GM19023 (cell line): ENCODE data around the gene OPRD1.
"Not testable (repeated sequence)": the region's sequence is repeated elsewhere in the genome, so short reads cannot be mapped to it uniquely, and the experiment has no call there.

Source experiments
- ATAC-seq: cut with Tn5 transposase; IDR thresholded peaks from one replicate; pipeline ENCODE4 v1.9.1; 2021; ENCODE audit warnings: mild to moderate bottlenecking, moderate library complexity; ENCODE audit not compliant: unreplicated experiment

OPRD1 gene

GRCh38 chr1:28840928-28841544 lies 29.1 kb downstream of the OPRD1 start:
- no peak for ATAC-seq

DNA sequence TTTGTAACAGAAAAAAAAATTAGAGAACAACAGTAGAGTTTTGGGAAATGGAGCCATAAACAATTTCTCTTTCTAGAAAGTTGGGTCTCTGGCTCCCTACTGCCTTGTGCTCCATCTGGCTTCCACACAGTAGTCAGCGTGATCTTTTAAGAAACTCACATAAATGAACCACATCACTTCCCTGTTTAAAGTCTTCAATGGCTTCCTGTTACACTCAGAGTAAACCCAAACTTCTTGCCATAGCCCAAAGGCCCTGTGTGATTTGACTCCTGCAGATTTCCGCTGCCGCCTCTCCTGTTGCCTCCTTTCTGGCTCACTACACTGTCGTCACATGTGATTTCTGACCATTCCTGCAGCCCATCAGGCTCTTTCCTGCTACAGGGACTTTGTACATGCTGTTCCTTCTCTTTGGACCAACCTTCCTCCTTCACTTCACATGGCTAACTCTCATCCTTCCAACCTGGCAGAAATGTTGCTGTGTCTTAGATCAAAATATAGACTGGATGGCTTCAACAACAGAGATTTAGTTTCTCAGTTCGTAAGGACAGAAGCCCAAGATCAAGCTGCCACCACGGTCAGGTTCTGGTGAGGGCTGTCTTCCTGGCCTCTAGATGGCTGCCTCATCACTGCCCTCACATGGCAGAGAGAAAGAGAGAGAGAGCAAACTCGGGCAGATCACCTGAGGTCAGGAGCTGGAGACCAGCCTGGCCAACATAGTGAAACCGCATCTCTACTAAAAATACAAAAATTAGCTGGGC lies 34.0 kb downstream of the OPRD1 start:
- no peak for ATAC-seq

DNA sequence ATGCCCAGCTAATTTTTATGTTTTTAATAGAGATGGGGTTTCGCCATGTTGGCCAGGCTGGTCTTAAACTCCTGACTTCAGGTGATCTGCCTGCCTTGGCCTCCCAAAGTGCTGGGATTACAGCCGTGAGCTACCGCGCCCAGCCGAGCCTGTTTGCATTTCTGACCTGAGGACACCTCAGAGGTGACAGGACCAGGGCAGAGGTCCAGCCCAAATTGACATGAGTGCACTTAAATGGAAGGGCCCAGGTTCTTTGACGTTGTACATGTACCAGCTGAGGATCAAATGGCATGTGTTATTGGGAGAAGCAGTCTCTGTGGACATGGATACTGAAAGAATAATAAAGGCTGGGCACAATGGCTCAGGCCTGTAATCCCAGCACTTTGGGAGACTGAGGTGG lies 35.2 kb downstream of the OPRD1 start:
- ATAC-seq: not testable (repeated sequence)

- ATAC-seq: no peak
Measured at GRCh38 chr1:28848416-28848815, 36.4 kb downstream of the OPRD1 start.

GRCh38 chr1:28853093-28853742 lies 41.2 kb downstream of the OPRD1 start:
- ATAC-seq: no peak

- ATAC-seq: not testable (repeated sequence)
Measured at GRCh38 chr1:28854406-28854805, 42.4 kb downstream of the OPRD1 start.

DNA sequence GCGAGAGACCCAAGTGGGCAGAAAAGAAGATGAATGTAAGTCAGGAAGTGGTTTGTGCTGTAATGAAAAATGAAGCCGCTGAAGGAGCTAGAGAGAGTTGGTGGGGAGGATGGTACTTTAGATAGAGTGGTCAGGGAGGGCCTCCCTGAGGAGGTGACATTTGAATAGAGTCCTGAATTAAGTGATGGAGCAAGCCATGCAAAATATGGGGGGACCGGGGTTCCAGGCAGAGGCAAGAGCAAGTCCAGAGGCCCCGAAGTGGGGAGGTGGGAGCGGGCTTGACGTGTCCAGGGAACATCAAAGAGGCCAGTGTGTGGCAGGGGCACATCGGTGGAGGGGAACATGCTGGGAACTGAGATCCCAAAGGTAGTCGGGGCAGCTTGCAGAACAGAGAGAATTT lies 43.1 kb downstream of the OPRD1 start:
- ATAC-seq: no peak

GRCh38 chr1:28855469-28855951 lies 43.5 kb downstream of the OPRD1 start:
- ATAC-seq: no peak

DNA sequence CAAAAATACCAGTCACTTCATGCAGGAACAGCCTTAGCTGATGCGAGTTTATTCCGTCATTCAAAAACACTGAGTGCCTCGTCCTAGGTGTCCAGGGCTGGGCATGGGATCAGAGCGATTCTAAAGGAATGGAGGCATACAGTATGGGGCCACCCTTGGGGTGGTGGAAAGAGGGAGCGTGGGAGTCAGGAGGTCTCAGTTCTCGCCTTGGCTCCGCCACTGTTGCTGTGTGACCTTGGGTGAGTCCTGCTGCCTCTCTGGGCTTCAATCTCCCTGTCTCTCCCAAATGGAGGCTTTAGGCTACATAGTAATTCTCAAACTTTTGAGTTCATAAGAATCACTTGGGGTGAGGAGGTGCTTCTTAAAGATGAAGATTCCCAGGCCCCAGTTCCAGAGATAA lies 44.0 kb downstream of the OPRD1 start:
- ATAC-seq: no peak

- ATAC-seq: no peak
Measured at GRCh38 chr1:28860332-28861073, 48.5 kb downstream of the OPRD1 start.

- no peak for ATAC-seq
Measured at GRCh38 chr1:28862571-28863403, 50.8 kb downstream of the OPRD1 start.

DNA sequence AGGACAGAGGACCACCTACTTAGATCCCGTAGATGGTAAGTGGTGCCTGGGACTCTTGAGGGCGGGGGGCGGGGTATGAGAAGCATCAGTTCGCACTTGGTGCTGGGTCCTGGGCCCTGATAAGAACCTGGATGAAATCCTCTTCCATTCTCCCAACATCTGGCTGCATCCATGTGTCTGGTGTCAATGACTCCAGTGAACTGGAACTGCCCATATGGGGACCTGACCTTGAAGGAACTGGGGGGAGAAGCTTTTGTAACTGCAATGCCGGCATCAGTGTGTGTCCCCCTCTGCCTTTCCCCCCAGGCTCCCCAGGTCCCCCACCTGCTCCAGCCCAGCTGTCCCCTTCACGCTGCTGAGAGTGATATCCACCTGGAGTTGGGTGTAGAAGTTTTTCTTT lies 52.7 kb downstream of the OPRD1 start:
- no peak for ATAC-seq

- ATAC-seq: no peak
Measured at GRCh38 chr1:28865997-28866650, 54.2 kb downstream of the OPRD1 start.

DNA sequence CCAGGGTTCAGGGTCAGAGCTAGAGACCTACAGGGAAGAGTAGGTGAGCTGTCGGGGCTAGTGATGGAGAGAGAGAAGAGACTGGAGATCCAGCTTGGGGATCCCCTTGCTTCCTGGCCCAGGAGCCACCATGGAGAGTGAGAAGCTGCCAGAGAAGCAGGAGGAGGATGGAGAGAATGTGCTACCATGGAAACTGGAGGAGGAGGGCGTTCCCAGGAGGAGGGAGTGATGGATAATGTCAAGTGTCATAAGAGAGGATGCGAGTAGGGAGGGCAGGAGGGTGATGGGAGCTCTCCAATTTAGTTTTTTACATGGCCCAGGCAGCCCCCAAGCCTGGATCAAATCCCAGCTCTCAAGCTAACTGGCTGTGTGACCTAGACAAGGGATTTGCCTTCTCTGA lies 55.9 kb downstream of the OPRD1 start:
- no peak for ATAC-seq

- no peak for ATAC-seq
Measured at GRCh38 chr1:28869952-28870351, 58.0 kb downstream of the OPRD1 start.

- no peak for ATAC-seq
Measured at GRCh38 chr1:28871631-28872401, 59.8 kb downstream of the OPRD1 start.

DNA sequence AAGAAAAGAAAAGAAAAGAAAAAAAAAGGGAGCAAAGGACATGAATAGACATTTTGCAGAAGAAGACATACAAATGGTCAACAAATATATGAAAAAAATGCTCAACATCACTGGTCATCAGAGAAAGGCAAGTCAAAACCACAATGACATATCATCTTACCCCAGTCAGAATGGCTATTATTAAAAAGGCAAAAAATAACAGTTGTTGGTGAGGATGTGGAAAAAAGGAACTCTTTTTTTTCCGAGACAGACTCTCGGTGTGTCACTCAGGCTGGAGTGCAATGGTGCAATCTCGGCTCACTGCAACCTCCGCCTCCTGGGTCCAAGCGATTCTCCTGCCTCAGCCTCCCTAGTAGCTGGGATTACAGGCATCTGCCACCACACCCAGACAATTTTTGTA lies 63.2 kb downstream of the OPRD1 start:
- ATAC-seq: not testable (repeated sequence)

DNA sequence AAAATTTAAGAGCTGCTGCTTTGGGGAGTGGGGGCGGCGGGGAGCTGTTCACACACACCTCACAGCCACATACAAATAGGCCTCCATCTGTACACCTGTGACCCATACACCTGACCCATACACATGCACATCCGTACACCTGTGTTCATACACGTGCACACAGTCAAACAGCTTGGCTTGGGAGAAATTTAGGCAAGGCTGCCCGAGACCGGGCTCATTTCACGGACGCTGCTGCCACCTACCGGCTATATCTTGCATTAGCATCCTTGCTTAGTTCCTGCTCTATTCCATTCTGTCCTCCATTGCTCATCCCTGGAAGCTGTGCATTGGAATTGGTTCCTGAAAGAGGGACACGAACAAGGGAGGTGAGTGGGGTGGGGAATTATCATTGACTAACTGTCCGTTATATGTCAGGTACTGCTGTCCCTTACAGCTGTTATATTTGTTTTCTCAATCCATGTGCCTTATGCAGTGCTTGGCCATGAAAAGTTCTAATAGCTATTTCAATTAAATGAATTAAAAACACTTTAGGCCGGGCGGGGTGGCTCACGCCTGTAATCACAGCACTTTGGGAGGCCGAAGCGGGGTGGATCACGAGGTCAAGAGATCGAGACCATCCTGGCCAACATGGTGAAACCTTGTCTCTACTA lies 65.3 kb downstream of the OPRD1 start:
- ATAC-seq: no peak

DNA sequence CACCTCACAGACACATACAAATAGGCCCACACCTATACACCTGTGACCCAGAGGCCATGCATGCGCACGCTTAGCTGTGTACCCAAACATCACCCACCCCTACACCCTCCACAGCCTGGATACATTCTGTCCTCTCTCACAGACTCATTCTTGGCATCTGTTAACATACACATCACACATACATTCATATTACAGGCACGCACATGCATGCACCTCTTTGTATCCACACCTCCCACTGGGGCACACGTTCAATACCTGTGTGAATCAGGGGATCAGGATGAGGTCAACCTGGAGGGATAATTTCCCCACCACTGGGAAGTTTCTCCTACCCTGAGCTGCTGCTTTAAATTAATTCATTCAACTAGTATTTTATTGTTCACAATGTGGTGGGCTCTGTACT lies 66.8 kb downstream of the OPRD1 start:
- no peak for ATAC-seq
